GM19043 (cell line): ENCODE measurements around the gene IQCK.

Experiments used
- ATAC-seq: cut with Tn5 transposase; IDR thresholded peaks from one replicate; pipeline ENCODE4 v1.9.1; 2021; ENCODE audit warnings: low read depth; ENCODE audit not compliant: unreplicated experiment

IQCK gene

GRCh38 chr16:19753815-19754643 is 36.0 kb downstream of the IQCK start:
- no peak for ATAC-seq

DNA sequence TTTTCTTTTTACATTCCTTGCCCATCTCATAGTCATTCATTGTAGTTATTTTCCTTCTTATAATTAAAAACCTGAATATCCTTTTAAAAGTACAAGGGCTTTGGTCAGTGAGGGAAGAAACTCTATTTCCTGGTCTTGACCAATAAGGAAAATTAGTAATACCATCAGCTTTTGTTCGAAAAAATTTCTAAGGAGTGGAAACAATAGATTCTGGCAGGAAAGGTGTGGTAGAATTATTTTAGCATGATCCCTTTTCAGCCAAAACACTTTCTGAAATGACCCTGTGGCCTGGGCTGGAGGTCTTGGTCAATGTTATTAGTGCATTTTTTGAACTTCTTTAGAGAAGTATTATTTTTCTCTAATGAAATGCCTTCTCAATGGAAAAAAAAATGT is 36.6 kb downstream of the IQCK start:
- no peak for ATAC-seq

- ATAC-seq = no peak
Observed at GRCh38 chr16:19755268-19755667, 37.2 kb downstream of the IQCK start.

GRCh38 chr16:19757026-19757425 is 39.0 kb downstream of the IQCK start:
- ATAC-seq = no peak

GRCh38 chr16:19757762-19758595 is 39.9 kb downstream of the IQCK start:
- ATAC-seq = no peak

DNA sequence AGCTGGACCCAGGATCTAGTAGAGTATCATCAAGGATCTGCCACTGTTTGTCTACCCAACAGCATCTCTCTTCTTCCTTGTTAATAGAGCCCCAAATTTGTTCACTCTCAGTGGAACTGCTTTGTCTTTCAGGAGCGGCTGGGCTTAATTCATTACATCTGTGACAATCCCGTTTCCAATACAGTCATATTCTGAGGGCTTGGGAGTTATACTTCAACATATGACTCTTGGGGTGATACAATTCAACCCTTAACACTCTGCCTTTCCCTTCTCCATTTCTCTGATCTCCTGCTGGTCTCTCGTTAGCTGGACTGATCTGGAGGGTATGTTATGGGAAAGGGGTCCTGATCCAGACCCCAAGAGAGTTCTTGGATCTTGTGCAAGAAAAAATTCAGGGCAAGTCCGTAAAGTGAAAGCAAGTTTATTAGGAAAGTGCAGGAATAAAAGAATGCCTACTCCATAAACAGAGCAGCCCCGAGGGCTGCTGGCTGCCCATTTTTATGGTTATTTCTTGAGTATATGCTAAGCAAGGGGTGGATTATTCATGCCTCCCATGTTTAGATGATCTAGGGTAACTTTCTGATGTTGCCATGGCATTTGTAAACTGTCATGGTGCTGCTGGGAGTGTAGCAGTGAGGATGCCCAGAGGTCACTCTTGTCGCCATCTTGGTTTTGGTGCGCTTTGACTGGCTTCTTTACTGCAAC is 42.4 kb downstream of the IQCK start:
- ATAC-seq = no peak

GRCh38 chr16:19765860-19766553 is 47.9 kb downstream of the IQCK start:
- ATAC-seq = no peak

DNA sequence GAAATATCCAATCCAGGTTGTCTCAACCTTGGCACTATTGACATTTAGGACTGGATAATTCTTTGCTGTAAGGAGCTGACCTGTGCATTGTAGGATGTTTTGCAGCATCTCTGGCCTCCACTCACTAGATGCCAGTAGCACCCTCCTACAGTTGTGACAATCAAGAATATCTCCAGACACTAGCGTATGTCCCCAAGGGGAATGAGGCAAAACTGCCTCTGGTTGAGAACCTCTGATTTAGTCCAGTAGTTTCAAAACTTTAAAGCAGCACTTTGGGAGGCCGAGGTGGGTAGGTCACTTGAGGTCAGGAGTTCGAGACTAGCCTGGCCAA is 48.4 kb downstream of the IQCK start:
- ATAC-seq = no peak

DNA sequence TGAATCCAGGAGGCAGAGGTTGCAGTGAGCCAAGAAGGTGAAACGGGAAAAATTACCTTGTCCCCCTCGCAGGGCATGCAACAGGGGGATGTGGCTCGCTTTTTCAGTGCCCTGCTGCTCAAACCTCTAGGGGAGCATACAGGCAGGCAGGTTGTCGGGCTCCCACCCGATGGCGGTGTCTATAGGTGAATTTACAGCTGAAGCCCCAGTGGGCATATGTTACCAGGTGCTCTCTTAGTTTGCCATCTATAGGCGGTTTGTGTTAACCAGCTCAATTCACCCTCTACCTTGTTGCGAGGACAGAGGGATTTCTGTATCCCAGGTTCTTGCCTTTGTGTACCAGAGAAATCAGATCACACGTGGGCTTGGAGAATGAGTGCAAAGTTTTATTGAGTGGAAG is 48.9 kb downstream of the IQCK start:
- ATAC-seq = no peak

DNA sequence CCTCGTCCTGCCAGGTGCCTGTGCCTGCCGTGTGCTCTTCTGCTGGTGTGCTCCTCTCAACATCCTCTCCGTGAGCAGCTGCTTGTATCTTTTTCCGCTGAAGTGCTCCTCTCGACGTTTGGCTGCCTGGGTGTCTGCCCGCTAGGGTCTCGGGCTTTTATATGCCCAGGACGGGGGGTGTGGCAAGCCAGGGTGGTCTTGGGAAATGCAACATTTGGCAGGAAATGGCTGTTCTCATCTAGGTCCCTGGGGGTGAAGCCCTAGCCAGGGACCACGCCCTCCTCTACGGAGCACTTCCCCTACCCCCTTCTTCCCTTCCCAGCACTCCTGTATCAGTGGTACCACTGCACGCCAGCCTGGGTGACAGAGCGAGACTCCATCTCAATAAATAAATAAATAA is 49.4 kb downstream of the IQCK start:
- ATAC-seq = no peak

DNA sequence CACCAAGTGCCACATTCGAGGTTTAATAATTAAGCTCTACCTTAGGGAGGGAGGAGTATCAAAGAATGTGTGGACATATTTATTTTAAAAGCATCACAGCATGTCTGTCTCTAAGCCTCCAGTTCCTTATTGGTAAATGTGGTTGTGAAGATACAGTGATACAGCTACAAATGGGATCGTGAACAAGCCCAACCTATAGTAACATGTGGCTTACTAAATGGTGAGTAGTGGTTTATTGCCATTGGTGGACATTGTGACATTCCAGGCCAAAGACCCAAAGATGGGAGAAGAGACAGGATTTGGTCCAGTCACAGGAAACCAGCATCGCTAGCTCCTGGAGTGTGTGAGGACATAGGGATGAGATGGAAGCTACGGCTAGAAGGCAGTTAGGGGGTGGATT is 51.2 kb downstream of the IQCK start:
- no peak for ATAC-seq

DNA sequence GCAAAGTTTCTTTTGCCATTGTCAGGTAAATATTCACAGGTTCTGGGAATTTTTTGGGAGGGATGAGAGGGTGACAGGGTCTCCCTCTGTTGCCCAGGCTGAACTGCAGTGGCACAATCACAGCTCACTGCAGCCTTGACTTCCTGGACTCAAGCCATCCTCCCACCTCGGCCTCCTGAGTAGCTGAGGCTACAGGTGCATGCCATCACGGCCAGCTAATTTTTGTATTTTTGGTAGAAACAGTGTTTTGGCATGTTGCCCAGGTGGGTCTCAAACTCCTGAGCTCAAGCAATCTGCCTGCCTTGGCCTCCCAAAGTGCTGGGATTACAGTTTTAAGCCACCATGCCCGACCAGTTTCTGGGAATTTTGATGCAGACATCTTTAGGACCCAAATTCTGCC is 53.0 kb downstream of the IQCK start:
- no peak for ATAC-seq

GRCh38 chr16:19771796-19772195 is 53.7 kb downstream of the IQCK start:
- ATAC-seq = no peak

DNA sequence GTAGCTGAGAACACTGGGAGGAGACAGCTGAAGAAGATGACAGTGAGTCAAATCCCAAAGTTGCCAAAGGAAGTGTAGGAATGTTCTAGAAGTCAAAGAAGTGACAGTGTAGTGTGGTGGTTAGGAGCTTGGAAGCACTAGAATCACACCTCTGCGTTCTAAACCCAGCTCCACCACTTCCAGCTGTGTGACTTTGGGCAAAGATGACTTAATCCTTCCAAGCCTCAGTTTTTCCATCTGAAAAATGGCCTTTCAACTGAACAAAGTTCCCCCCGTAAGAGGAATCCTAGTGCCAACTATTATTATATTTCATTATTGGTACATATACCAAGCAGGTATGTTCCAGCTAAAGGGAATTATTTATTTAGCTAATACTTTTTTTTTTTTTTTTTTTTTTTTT is 56.0 kb downstream of the IQCK start:
- no peak for ATAC-seq

GRCh38 chr16:19776147-19776546 is 58.1 kb downstream of the IQCK start:
- ATAC-seq = no peak

DNA sequence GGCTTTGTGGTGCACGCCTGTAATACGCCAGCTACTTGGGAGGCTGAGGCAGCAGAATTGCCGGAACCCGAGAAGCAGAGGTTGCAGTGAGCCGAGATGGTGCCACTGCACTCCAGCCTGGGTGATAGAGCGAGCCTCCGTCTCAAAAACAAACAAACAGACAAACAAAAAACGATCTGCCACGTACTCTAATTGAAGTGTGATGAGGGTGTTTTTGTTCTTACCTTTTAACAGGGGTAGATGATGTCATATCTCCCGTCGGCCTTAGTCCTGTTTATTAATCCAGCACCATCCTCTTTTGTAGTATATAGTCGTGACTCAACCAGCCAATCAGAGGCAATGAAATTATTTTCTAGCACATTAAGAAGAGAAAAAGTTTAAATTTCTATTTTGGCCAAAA is 58.5 kb downstream of the IQCK start:
- ATAC-seq = no peak

DNA sequence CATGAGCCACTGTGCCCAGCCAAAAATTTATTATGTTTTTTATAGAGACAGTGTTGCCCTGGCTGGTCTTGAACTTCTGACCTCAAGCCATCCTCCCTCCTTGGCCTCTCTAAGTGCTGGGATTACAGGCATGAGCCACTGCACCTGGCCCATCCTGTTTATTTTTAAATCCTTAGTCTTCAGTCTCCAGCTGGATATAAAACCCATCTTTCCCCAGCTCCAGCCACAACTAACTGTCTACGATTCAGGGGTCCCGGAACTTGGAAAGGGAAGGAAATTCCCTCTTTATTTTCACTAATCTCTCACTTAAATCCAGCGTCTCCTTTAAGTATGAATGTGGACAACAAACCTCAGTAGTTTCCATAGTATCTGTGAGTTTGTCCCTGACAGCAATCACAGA is 62.2 kb downstream of the IQCK start:
- ATAC-seq = no peak

DNA sequence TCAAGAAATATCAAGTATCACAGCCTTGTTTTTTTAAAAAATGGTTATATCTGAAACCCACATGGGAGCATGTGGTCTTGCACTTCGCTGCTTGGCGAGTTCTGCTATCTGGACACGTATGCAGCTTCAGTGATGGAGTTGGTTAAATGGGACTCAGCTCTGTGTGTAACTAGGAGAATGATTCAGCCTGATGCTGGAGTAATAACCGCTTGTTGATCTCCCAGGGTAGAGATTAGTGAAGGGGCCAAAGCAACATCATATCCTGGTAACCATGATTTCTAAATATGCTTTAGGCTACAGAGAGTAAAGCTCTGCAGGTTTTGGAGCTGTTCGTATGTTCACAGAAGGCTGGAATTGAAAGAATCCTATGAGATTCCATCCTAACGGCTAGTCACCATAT is 63.2 kb downstream of the IQCK start:
- no peak for ATAC-seq

- ATAC-seq = no peak
Observed at GRCh38 chr16:19783363-19784182, 65.5 kb downstream of the IQCK start.

GRCh38 chr16:19784183-19784736 is 66.2 kb downstream of the IQCK start:
- no peak for ATAC-seq
